Measurements from ENCODE around the gene CLTB.

Gene CLTB

GRCh38 chr5:176447978-176448608 is 31.8 kb upstream of the CLTB start, which contains the start of gene FAF2:
Gene FAF2 (plus strand): TSS chr5:176448385. CDS start chr5:176448408, 23 bp downstream.
- TF ChIP-seq NFIC (IDR thresholded peaks at IDR 0.05) (no peak), TAF1 (IDR thresholded peaks at IDR 0.05; ENCODE audit: low read depth) (peak; percentile 96), MAX (IDR thresholded peaks at IDR 0.05) (0 out of 2 replicates have a peak, but pooled peaks have one; percentile 28), USF1 (IDR thresholded peaks at IDR 0.05) (peak; percentile 26; the same call in 1 of the 2 replicates), TCF12 (IDR thresholded peaks at IDR 0.05; ENCODE audit: low read depth) (no peak; the same call in 1 of the 2 replicates), EP300 (IDR thresholded peaks at IDR 0.05; ENCODE audit: borderline replicate concordance) (no peak), CREB1 (IDR thresholded peaks at IDR 0.05; ENCODE audit: low read depth) (peak; percentile 87), ZBTB7A (IDR thresholded peaks at IDR 0.05; ENCODE audit: low read depth) (no peak), FOXM1 (IDR thresholded peaks at IDR 0.05; ENCODE audit: borderline replicate concordance, low read depth) (no peak), YY1 (IDR thresholded peaks at IDR 0.05; ENCODE audit: low read depth) (peak; percentile 96), RAD21 (IDR thresholded peaks at IDR 0.05; ENCODE audit: low read depth) (peak; percentile 40; the same call in 1 of the 2 replicates), CEBPB (IDR thresholded peaks at IDR 0.05) (no peak), REST (IDR thresholded peaks at IDR 0.05; ENCODE audit: low read depth) (no peak), TEAD4 (IDR thresholded peaks at IDR 0.05) (no peak), EGR1 (IDR thresholded peaks at IDR 0.05) (0 out of 2 replicates have a peak, but pooled peaks have one; percentile 21)

GRCh38 chr5:176447591-176447977 is 31.2 kb upstream of the CLTB start:
- peak; percentile 57 for TF ChIP-seq YY1 (IDR thresholded peaks at IDR 0.05; ENCODE audit: low read depth)
- TF ChIP-seq ZBTB7A (IDR thresholded peaks at IDR 0.05; ENCODE audit: low read depth), result no peak

GRCh38 chr5:176446884-176447590 is 30.7 kb upstream of the CLTB start:
- TF ChIP-seq TAF1 (IDR thresholded peaks at IDR 0.05; ENCODE audit: low read depth), result no peak
- TF ChIP-seq USF1 (IDR thresholded peaks at IDR 0.05), result no peak
- no peak for TF ChIP-seq EGR1 (IDR thresholded peaks at IDR 0.05)
- TF ChIP-seq TCF12 (IDR thresholded peaks at IDR 0.05; ENCODE audit: low read depth), result no peak
- TF ChIP-seq MAX (IDR thresholded peaks at IDR 0.05), result no peak
- no peak for TF ChIP-seq CEBPB (IDR thresholded peaks at IDR 0.05)
- TF ChIP-seq YY1 (IDR thresholded peaks at IDR 0.05; ENCODE audit: low read depth), result no peak
- no peak for TF ChIP-seq TEAD4 (IDR thresholded peaks at IDR 0.05)
- no peak for TF ChIP-seq ZBTB7A (IDR thresholded peaks at IDR 0.05; ENCODE audit: low read depth)
- TF ChIP-seq REST (IDR thresholded peaks at IDR 0.05; ENCODE audit: low read depth), result no peak
- no peak for TF ChIP-seq EP300 (IDR thresholded peaks at IDR 0.05; ENCODE audit: borderline replicate concordance)

GRCh38 chr5:176446028-176446665 is 29.8 kb upstream of the CLTB start:
- TF ChIP-seq REST (IDR thresholded peaks at IDR 0.05; ENCODE audit: low read depth) (no peak), CREB1 (IDR thresholded peaks at IDR 0.05; ENCODE audit: low read depth) (no peak), ZBTB7A (IDR thresholded peaks at IDR 0.05; ENCODE audit: low read depth) (no peak), RAD21 (IDR thresholded peaks at IDR 0.05; ENCODE audit: low read depth) (no peak), USF1 (IDR thresholded peaks at IDR 0.05) (no peak), MAX (IDR thresholded peaks at IDR 0.05) (no peak), FOXM1 (IDR thresholded peaks at IDR 0.05; ENCODE audit: borderline replicate concordance, low read depth) (no peak), TCF12 (IDR thresholded peaks at IDR 0.05; ENCODE audit: low read depth) (no peak), CEBPB (IDR thresholded peaks at IDR 0.05) (no peak), NFIC (IDR thresholded peaks at IDR 0.05) (no peak), YY1 (IDR thresholded peaks at IDR 0.05; ENCODE audit: low read depth) (no peak), TEAD4 (IDR thresholded peaks at IDR 0.05) (no peak), EGR1 (IDR thresholded peaks at IDR 0.05) (no peak), TAF1 (IDR thresholded peaks at IDR 0.05; ENCODE audit: low read depth) (no peak), EP300 (IDR thresholded peaks at IDR 0.05; ENCODE audit: borderline replicate concordance) (no peak)
